Activated naive CD4-positive, alpha-beta T cell treated with anti-CD3 and anti-CD28 coated beads, Interleukin-2, amount 10 ng/mL, durations not matched to agents 7 days and 5 days (primary cell): ENCODE data around the gene KCTD2.

Experiments
- CTCF ChIA-PET: fragments of 350-600 bp; sonication (Branson Sonifier 250); formaldehyde crosslinking; loops from one replicate; lab custom pipeline; 2021; ENCODE audit warnings: antibody characterized with exemption; lab: Charles Lee
- DNase-seq: peaks from one replicate; pipeline ENCODE4 v3.0.0-alpha.2; 2020
- H3K27ac Mint-ChIP-seq: one replicate; pipeline ENCODE4 v1.8.0; 2021; ENCODE audit warnings: mild to moderate bottlenecking, moderate library complexity, mixed read lengths
- H3K27me3 Mint-ChIP-seq: one replicate; pipeline ENCODE4 v1.8.0; 2021; ENCODE audit warnings: mild to moderate bottlenecking, mixed read lengths
- H3K36me3 Mint-ChIP-seq: one replicate; pipeline ENCODE4 v1.8.0; 2021; ENCODE audit warnings: mixed read lengths
- H3K4me1 Mint-ChIP-seq: one replicate; pipeline ENCODE4 v1.8.0; 2021; ENCODE audit warnings: mixed read lengths
- H3K4me3 Mint-ChIP-seq: one replicate; pipeline ENCODE4 v1.8.0; 2021; ENCODE audit warnings: mild to moderate bottlenecking, moderate library complexity, mixed read lengths
- H3K9me3 Mint-ChIP-seq: one replicate; pipeline ENCODE4 v1.8.0; 2021; ENCODE audit warnings: mixed read lengths

KCTD2 gene

GRCh38 chr17:75048249-75048878 is 1.3 kb downstream of the KCTD2 start:
- Mint-ChIP-seq H3K27me3 (peaks cover 3% of the 10 kb centered on the region), H3K27ac (no peak overlapping the region), H3K36me3 (peaks cover 27% of the 10 kb centered on the region), H3K4me3 (peak overlapping the region; percentile 95), H3K4me1 (peaks cover 49% of the 10 kb centered on the region), H3K9me3 (no peaks in the 10 kb centered on the region)
- CTCF ChIA-PET: interaction anchor here (0.5 to 3.0 kb wide), 5 partner anchors 11 to 192 kb away, joined by 4 to 12 read pairs (median 10); no protein-coding TSS in a partner anchor
- no peak for DNase-seq

- peaks cover 24% of the 10 kb centered on the region for H3K36me3 Mint-ChIP-seq
- H3K4me1 Mint-ChIP-seq: peaks cover 45% of the 10 kb centered on the region
- peak overlapping the region; percentile 95 for H3K4me3 Mint-ChIP-seq
- H3K27me3 Mint-ChIP-seq: peaks cover 3% of the 10 kb centered on the region
- CTCF ChIA-PET: interaction anchor here (1.2 to 3.0 kb wide), 5 partner anchors 11 to 192 kb away, joined by 3 to 12 read pairs (median 10); no protein-coding TSS in a partner anchor
- no peak for DNase-seq
- H3K27ac Mint-ChIP-seq: no peak overlapping the region
- H3K9me3 Mint-ChIP-seq: no peaks in the 10 kb centered on the region
These were observed 2.0 kb downstream of the KCTD2 start for GRCh38 chr17:75049057-75049456.

GRCh38 chr17:75049706-75050105 is 2.7 kb downstream of the KCTD2 start:
- no peak overlapping the region for H3K4me3 Mint-ChIP-seq
- no peaks in the 10 kb centered on the region for H3K9me3 Mint-ChIP-seq
- no peak for DNase-seq
- no peak overlapping the region for H3K27ac Mint-ChIP-seq
- peaks cover 25% of the 10 kb centered on the region for H3K36me3 Mint-ChIP-seq
- H3K27me3 Mint-ChIP-seq: peaks cover 3% of the 10 kb centered on the region
- CTCF ChIA-PET: interaction anchor here (1.0 to 3.0 kb wide), 4 partner anchors 10 to 88 kb away, joined by 3 to 12 read pairs (median 6); no protein-coding TSS in a partner anchor
- H3K4me1 Mint-ChIP-seq: peaks cover 42% of the 10 kb centered on the region

GRCh38 chr17:75051941-75052340 is 4.9 kb downstream of the KCTD2 start:
- H3K27ac Mint-ChIP-seq: no peak overlapping the region

GRCh38 chr17:75059369-75060345 is 12.6 kb downstream of the KCTD2 start:
- Mint-ChIP-seq H3K27ac (peak overlapping the region; percentile 66), H3K36me3 (peaks cover 50% of the 10 kb centered on the region), H3K4me1 (peaks cover 32% of the 10 kb centered on the region), H3K27me3 (no peaks in the 10 kb centered on the region), H3K4me3 (no peak overlapping the region), H3K9me3 (no peaks in the 10 kb centered on the region)
- DNase-seq: no peak
- CTCF ChIA-PET: interaction anchor here (0.8 to 3.0 kb wide), 16 partner anchors 8 to 142 kb away, joined by 3 to 25 read pairs (median 6); partner anchors contain the start of genes HID1 and NT5C

More at GRCh38 chr17:75051941-75052340, 4.9 kb downstream of the KCTD2 start:
- DNase-seq: no peak
- Mint-ChIP-seq H3K4me3 (no peak overlapping the region), H3K9me3 (no peaks in the 10 kb centered on the region), H3K36me3 (peaks cover 32% of the 10 kb centered on the region), H3K27me3 (peaks cover 3% of the 10 kb centered on the region), H3K4me1 (peaks cover 31% of the 10 kb centered on the region)
- CTCF ChIA-PET: interaction anchor here (1.4 kb wide), 1 partner anchor 8 kb away, joined by 4 read pairs; no protein-coding TSS in a partner anchor

GRCh38 chr17:75060434-75061054 is 13.5 kb downstream of the KCTD2 start:
- Mint-ChIP-seq H3K27me3 (no peaks in the 10 kb centered on the region), H3K9me3 (no peaks in the 10 kb centered on the region), H3K4me1 (peaks cover 41% of the 10 kb centered on the region), H3K36me3 (peaks cover 54% of the 10 kb centered on the region), H3K27ac (no peak overlapping the region), H3K4me3 (no peak overlapping the region)
- CTCF ChIA-PET: interaction anchor here (0.6 to 3.0 kb wide), 15 partner anchors 9 to 204 kb away, joined by 3 to 25 read pairs (median 6); partner anchors contain the start of gene NT5C
- no peak for DNase-seq

- H3K27me3 Mint-ChIP-seq: no peaks in the 10 kb centered on the region
- peaks cover 55% of the 10 kb centered on the region for H3K36me3 Mint-ChIP-seq
- peaks cover 44% of the 10 kb centered on the region for H3K4me1 Mint-ChIP-seq
- H3K4me3 Mint-ChIP-seq: no peak overlapping the region
- H3K9me3 Mint-ChIP-seq: no peaks in the 10 kb centered on the region
- CTCF ChIA-PET: interaction anchor here (0.6 to 3.0 kb wide), 9 partner anchors 11 to 204 kb away, joined by 3 to 25 read pairs (median 4); partner anchors contain the start of genes KCTD2 and NT5C
- no peak overlapping the region for H3K27ac Mint-ChIP-seq
- DNase-seq: no peak
These were observed 14.0 kb downstream of the KCTD2 start for GRCh38 chr17:75061055-75061438.

- Mint-ChIP-seq H3K27ac (no peak overlapping the region), H3K9me3 (no peaks in the 10 kb centered on the region), H3K4me1 (peaks cover 46% of the 10 kb centered on the region), H3K4me3 (no peak overlapping the region), H3K36me3 (peaks cover 54% of the 10 kb centered on the region), H3K27me3 (no peaks in the 10 kb centered on the region)
- CTCF ChIA-PET: interaction anchor here (0.6 to 3.0 kb wide), 6 partner anchors 10 to 140 kb away, joined by 3 to 25 read pairs (median 9); partner anchors contain the start of genes KCTD2 and NT5C
- no peak for DNase-seq
These were observed 14.6 kb downstream of the KCTD2 start for GRCh38 chr17:75061618-75062017.

- Mint-ChIP-seq H3K9me3 (no peaks in the 10 kb centered on the region), H3K27me3 (no peaks in the 10 kb centered on the region), H3K4me3 (no peak overlapping the region), H3K27ac (no peak overlapping the region), H3K36me3 (peaks cover 51% of the 10 kb centered on the region), H3K4me1 (peaks cover 59% of the 10 kb centered on the region)
- DNase-seq: no peak
- CTCF ChIA-PET: interaction anchor here (1.2 to 1.5 kb wide), 2 partner anchors 14 to 102 kb away, joined by 3 read pairs; no protein-coding TSS in a partner anchor
These were observed 16.2 kb downstream of the KCTD2 start for GRCh38 chr17:75063201-75063600.

GRCh38 chr17:75063626-75064025 is 16.6 kb downstream of the KCTD2 start:
- Mint-ChIP-seq H3K36me3 (peaks cover 51% of the 10 kb centered on the region), H3K4me1 (peaks cover 61% of the 10 kb centered on the region), H3K27me3 (no peaks in the 10 kb centered on the region), H3K4me3 (no peak overlapping the region), H3K9me3 (no peaks in the 10 kb centered on the region), H3K27ac (no peak overlapping the region)
- DNase-seq: no peak
- CTCF ChIA-PET: interaction anchor here (1.5 kb wide), 1 partner anchor 14 kb away, joined by 3 read pairs; no protein-coding TSS in a partner anchor

GRCh38 chr17:75064040-75064439 is 17.0 kb downstream of the KCTD2 start:
- Mint-ChIP-seq H3K4me3 (no peak overlapping the region), H3K36me3 (peaks cover 51% of the 10 kb centered on the region), H3K4me1 (peaks cover 64% of the 10 kb centered on the region), H3K27me3 (no peaks in the 10 kb centered on the region), H3K27ac (no peak overlapping the region), H3K9me3 (no peaks in the 10 kb centered on the region)
- CTCF ChIA-PET: no interaction called here
- DNase-seq: no peak

GRCh38 chr17:75064460-75064859 is 17.4 kb downstream of the KCTD2 start:
- Mint-ChIP-seq H3K27me3 (no peaks in the 10 kb centered on the region), H3K36me3 (peaks cover 49% of the 10 kb centered on the region), H3K4me1 (peaks cover 63% of the 10 kb centered on the region), H3K9me3 (no peaks in the 10 kb centered on the region), H3K27ac (peak overlapping the region; percentile 62), H3K4me3 (no peak overlapping the region)
- DNase-seq: no peak
- CTCF ChIA-PET: no interaction called here

GRCh38 chr17:75064867-75065561 is 18.0 kb downstream of the KCTD2 start:
- Mint-ChIP-seq H3K36me3 (peaks cover 45% of the 10 kb centered on the region), H3K4me1 (peaks cover 61% of the 10 kb centered on the region), H3K27me3 (no peaks in the 10 kb centered on the region), H3K27ac (peak overlapping the region; percentile 80), H3K9me3 (no peaks in the 10 kb centered on the region), H3K4me3 (no peak overlapping the region)
- DNase-seq: no peak
- CTCF ChIA-PET: no interaction called here
